Testis (tissue), 3 donors: ENCODE results near the gene CCP110. TPM values are rescaled to one million over a fixed set of nuclear protein-coding genes. Genes with fewer than 3 reads are reported as not detected.

Experiments used
- DNase-seq: peaks from one replicate; pipeline ENCODE4 v3.0.0-alpha.2; 2019
- H3K27ac ChIP-seq, 2 donors: fragments of 200-600 bp; sonication (generic); one replicate each; pipeline ENCODE4 v1.5.1; 2019
- H3K27me3 ChIP-seq: fragments of 200-600 bp; sonication (generic); one replicate; pipeline ENCODE4 v1.5.1; 2019
- H3K36me3 ChIP-seq: fragments of 200-600 bp; sonication (generic); one replicate; pipeline ENCODE4 v1.5.1; 2017; ENCODE audit warnings: low read depth; ENCODE audit errors: missing control alignments
- H3K4me1 ChIP-seq: fragments of 200-600 bp; sonication (generic); one replicate; pipeline ENCODE4 v1.5.1; 2019
- H3K4me3 ChIP-seq, 2 donors: fragments of 200-600 bp; sonication (generic); one replicate each; pipeline ENCODE4 v1.5.1; 2017 to 2019
- H3K9me3 ChIP-seq: fragments of 200-600 bp; sonication (generic); one replicate; pipeline ENCODE4 v1.5.1; 2017
- CTCF ChIP-seq, 3 experiments: fragments of 450-650 bp in 2 of 3; fragments of 200-600 bp in 1 of 3; sonication (generic) in 1 of 3; IDR thresholded peaks; one replicate each; pipeline ENCODE4 v1.5.1; 2016 to 2019; ENCODE audit warnings: antibody characterized with exemption in 3 of 3, mild to moderate bottlenecking in 2 of 3, moderate library complexity in 1 of 3
- POLR2A ChIP-seq: fragments of 450-650 bp; IDR thresholded peaks from one replicate; pipeline ENCODE4 v1.6.1; 2017; ENCODE audit warnings: antibody characterized with exemption, mild to moderate bottlenecking, moderate library complexity
- WGBS, 2 donors: methylation state at CpG; one replicate each; pipeline ENCODE4 v1.1.5; 2018; 5-methylcytosine and 5-hydroxymethylcytosine counted together
- intact Hi-C: fragments of 100-400 bp; cut with DNase I; formaldehyde crosslinking; loops from one replicate; pipeline ENCODE4 v1.15.1; 2023; ENCODE audit warnings: low total_unique reads
- polyA plus RNA-seq: library from polyadenylated mRNA; stranded (reverse); fragments of 350-450 nt; fragmentation: Illumina TruSeq; extraction: RNeasy Lipid Tissue Mini Kit (QIAGEN cat#74804); gene quantifications from one replicate; pipeline ENCODE4 v1.2.3, GENCODE V29; 2014; ENCODE audit warnings: low read depth, low replicate concordance; ENCODE audit not compliant: insufficient read depth
- total RNA-seq, 2 donors: library from RNA; depleted of rRNA; stranded (reverse); fragments of >200 nt; gene quantifications; one replicate each; pipeline ENCODE4 v1.2.3, GENCODE V29; 2016

Gene CCP110
- total and polyA plus RNA-seq, 3 donors from 2014 or later = 31.0 to 55.7 (median 54.2) TPM

- no peak for DNase-seq
- Histone ChIP-seq H3K36me3 (no peaks in the 10 kb centered on the region), H3K4me1 (no peaks in the 10 kb centered on the region), H3K27ac (no peak overlapping the region), H3K9me3 (no peaks in the 10 kb centered on the region), H3K4me3 (no peak overlapping the region), H3K27me3 (no peaks in the 10 kb centered on the region)
- intact Hi-C loops = no loop called here
- 94 to 100% methylated on average over 3 of the region's 3 CpGs for WGBS, 2 donors
- TF ChIP-seq CTCF (IDR thresholded peaks at IDR 0.05) = no peak
- no peak for TF ChIP-seq POLR2A
Measured at GRCh38 chr16:19548144-19548543, 24.4 kb downstream of the CCP110 start.

- Histone ChIP-seq H3K27me3 (no peaks in the 10 kb centered on the region), H3K4me1 (no peaks in the 10 kb centered on the region), H3K27ac (no peak overlapping the region), H3K9me3 (no peaks in the 10 kb centered on the region), H3K4me3 (no peak overlapping the region), H3K36me3 (no peaks in the 10 kb centered on the region)
- TF ChIP-seq POLR2A (no peak), CTCF (IDR thresholded peaks at IDR 0.05) (no peak)
- no peak for DNase-seq
- intact Hi-C loops = no loop called here
Measured at GRCh38 chr16:19549673-19550072, 25.9 kb downstream of the CCP110 start.

- H3K4me1 ChIP-seq = peaks cover 4% of the 10 kb centered on the region
- H3K4me3 ChIP-seq = peak within 1 kb of the TSS; percentile 82 to 96
- DNase-seq = peak; percentile 97
- peak within 1 kb of the TSS; percentile 95 to 97 for H3K27ac ChIP-seq
- intact Hi-C loops = no loop called here
- TF ChIP-seq CTCF (IDR thresholded peaks at IDR 0.05) (peak; percentile 66 to 74 (median 70)), POLR2A (no peak)
- no peaks in the 10 kb centered on the region for H3K27me3 ChIP-seq
- H3K36me3 ChIP-seq = no peaks in the 10 kb centered on the region
- H3K9me3 ChIP-seq = no peaks in the 10 kb centered on the region
- 0 to 1% methylated on average over 10 to 53 of the region's 53 CpGs for WGBS, 2 donors
Measured at GRCh38 chr16:19555186-19555937, 31.6 kb downstream of the CCP110 start, which contains the start of gene VPS35L. Gene VPS35L, plus strand, starts transcription at chr16:19555703. Its CDS starts 27 bp downstream, at chr16:19555730.

- intact Hi-C loops = no loop called here
- WGBS, 2 donors = 21 to 24% methylated on average over 19 of the region's 19 CpGs
Measured at GRCh38 chr16:19555938-19556771, 32.4 kb downstream of the CCP110 start.

More at GRCh38 chr16:19555938-19556771, 32.4 kb downstream of the CCP110 start:
- Histone ChIP-seq H3K36me3 (no peaks in the 10 kb centered on the region), H3K4me1 (peaks cover 4% of the 10 kb centered on the region), H3K9me3 (no peaks in the 10 kb centered on the region), H3K27me3 (no peaks in the 10 kb centered on the region), H3K27ac (peak overlapping the region; percentile 95 to 97), H3K4me3 (peak overlapping the region; percentile 82 to 96)
- TF ChIP-seq POLR2A = no peak
- TF ChIP-seq CTCF (IDR thresholded peaks at IDR 0.05) = no peak
- DNase-seq = peak; percentile 46
